GM19372 (cell line): ENCODE data around the gene PSMB10.

Experiments
- ATAC-seq: cut with Tn5 transposase; IDR thresholded peaks from one replicate; pipeline ENCODE4 v1.9.1; 2021; ENCODE audit warnings: mild to moderate bottlenecking, low read depth, moderate library complexity; ENCODE audit not compliant: unreplicated experiment

Gene PSMB10

DNA sequence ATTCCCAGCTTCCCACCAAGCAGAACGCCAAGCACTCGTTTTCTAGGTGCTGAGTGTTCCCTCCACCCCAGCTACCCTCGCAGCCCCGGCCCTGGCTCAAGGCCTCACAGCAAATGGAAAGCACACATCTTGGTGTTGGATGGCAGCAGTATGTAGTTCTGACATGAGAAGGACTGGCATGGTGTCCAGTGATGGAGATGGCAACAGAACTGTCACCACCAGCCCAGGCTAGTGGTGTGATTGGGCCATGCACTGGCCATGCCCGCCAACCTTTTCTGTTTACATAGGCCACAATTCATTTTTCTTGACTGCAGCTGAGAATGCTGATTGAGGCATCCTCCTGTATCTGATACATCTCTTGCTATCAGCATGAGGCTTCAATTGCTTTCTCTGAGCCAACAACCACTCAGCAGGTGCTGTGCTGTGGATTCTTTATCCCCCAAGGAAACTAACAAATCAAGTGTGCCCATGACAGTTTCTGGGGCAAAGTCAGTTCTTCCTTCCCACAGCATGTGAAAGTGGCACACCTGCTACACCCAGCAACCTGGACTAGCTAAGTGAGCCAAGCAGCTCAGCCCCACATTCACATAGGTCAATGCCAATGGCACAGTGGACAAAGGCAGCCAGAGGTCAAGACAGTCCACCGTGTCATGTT lies 28.0 kb upstream of the PSMB10 start:
- no peak for ATAC-seq

DNA sequence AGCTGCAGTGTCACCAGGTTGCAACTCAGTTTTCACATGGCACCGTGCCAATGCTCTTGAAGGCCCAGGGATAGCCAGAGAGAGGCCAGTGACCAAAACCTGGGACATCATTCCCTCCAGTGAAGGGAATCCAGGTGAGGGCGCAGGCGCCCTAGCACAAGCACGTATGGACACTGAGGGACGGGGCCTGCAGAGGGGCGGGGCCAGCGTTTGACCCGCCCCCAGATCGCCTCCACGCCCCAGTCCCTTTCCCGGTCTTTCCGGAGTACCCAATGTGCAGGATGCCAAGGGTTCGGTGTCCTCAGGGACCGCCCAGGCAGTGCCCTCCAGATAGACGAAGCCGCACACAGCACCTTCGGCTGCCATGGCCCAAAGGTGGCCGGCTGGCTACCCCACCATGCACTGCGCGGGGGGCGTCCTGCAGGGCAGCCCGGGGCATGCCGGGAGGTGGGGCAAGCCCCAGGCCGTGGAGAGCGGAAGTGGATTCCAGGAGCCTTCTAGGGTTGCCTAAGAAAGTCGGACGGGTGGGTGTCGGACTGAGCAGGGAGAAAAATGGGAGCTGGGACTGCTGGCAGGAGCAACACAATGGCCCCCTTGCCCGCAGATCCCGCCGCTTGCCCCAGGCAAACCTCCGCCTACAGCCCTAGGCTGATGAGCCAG lies 27.1 kb upstream of the PSMB10 start:
- ATAC-seq, result no peak

DNA sequence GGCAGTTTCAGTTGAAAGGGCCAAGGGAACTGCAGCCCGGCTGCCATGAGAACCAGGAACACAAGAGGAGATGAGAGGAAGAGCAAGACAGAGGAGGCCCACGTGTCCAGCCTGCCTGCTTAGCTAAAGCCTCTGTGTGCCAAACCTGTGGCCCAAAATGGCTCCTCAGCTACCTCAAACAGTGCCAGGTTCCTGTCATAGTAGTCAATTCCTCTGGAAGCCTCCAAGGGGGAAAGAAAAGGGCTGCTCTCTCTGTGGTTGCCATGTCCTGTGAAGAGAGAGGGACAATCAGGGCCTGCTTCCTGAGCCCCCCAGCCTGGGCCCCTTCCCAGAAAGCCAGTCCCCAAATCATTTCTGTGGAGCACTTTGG lies 26.6 kb upstream of the PSMB10 start:
- ATAC-seq, result no peak

DNA sequence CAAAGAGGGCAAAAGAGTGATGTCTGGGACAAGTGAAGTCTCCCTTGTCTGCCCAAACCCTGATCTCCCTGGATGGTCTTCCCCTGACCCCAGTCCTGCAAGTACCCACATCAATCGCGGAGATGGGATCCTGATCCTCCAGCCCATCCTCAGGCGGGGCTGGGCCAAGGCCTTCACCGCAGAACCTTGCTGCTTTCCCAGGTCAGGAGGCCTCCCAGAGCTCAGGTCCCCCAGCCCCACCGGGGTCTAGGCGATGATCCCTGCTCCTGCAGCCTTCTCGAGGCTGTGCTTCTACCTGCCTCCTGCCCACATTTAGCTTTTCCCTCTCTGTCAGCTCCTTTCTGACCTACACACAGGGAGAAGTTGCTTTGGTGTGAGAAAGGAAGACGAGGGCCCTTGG lies 25.5 kb upstream of the PSMB10 start:
- ATAC-seq, result no peak

DNA sequence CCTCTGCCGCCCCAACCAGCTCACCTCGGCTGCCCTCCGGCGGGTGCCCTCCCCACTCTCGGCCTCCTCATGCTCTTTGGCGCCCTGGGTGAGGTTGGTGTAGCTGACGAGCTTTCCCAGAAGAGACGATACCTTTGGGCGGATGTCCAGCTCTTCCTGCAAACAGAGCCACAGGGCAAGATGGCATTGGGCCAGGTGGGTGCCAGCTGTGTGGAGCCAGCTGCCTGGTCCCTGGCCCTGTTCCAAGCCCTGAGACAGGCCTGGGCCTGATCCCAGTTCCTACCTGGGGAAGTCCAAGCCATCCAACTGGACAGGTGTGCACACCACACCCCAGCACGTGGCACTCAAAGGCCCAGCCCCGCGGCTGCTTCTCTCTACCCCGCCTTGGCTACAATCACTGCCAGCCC lies 24.9 kb upstream of the PSMB10 start:
- ATAC-seq, result no peak

DNA sequence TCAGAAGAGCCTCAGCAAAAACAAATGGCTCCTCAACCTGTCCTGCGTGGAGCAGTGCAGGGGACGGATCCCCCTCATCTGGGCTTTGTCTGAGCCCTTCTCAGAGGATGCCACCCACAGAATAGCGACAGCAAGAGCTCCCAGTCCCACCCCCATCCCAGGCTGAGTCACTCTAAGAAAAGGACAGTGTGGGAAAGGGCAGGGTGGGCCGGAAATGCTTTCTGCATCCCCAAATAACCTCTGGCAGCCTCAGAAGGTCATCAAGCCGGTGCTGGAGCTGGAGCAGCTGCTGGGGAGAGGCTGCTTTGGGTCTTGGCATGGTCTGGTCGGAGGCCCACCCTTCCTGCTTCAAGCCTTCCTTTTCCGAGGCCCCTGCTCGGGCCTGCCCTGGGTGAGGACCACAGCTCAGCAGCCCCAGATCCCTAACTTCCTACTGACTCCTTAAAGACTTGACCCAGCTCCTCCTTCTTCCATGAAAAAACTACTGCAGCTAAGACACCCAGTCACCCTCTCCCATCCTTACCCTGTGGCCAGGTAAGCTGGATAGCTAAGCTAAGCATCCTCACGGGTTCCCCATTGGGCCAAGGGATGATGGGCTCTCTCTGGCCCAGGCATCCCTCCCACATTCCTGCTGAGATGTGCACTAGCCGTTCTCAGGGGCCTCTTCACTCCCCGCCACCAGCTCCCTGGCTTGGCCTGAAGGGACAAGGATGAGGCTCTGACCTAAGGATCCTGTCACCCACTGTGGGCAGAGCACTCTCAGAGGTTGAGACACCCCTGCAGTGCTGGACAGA lies 23.1 kb upstream of the PSMB10 start:
- ATAC-seq, result no peak

DNA sequence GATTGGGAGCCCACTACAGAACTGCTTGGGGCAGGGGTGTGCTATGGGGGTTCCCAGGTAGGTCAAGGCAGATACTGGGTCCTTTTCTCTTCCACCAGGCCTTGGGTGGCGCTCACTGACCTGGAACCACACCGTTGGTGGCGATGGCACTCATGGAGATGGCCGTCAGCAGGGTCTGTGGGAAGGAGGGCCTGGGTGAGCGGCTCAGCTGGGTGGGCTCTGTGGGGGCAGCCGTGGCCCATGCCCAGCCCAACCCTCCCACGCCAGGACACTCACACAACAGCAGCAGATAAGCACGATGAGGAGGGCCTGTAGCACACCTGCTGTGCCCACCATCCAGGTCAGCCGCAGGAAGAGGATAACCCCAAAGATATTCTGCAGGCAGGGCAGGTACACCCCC lies 21.0 kb upstream of the PSMB10 start:
- no peak for ATAC-seq

DNA sequence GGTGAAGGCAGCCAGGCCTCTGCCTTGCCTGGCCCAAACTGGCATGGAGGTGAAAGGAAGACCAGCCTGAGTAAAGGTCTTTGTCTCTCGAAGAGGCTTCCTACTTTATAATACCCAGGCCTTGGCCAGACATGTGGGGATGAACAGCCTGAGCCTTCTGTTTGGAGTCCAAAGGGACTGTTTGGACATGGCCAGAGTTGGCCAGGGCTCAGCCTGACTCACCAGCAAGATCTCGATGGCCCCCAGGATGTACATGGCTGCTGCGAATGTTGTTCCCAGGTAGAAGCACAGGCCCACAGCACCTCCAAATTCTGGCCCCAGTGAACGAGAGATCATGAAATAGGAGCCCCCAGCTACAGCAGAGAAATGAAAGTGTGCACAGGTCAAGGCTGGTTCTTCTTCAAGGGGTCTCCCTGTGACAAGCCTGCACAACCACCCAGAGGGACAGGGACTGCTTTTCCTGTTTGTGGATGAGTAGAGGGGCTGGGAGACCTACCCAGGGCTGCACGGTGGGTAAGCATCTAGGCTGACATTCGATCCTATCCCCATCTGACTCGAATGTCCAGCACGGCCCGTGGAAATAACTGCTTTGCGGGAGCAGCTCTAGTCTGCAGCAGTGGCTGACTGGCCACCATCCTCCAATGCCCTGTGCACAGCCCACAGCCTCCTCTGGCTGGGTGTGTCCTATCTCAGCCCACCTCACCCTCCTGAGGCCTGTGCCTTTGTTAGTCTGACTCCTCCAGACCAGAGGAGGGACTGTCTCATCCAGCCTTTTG lies 18.0 kb upstream of the PSMB10 start:
- ATAC-seq, result no peak

DNA sequence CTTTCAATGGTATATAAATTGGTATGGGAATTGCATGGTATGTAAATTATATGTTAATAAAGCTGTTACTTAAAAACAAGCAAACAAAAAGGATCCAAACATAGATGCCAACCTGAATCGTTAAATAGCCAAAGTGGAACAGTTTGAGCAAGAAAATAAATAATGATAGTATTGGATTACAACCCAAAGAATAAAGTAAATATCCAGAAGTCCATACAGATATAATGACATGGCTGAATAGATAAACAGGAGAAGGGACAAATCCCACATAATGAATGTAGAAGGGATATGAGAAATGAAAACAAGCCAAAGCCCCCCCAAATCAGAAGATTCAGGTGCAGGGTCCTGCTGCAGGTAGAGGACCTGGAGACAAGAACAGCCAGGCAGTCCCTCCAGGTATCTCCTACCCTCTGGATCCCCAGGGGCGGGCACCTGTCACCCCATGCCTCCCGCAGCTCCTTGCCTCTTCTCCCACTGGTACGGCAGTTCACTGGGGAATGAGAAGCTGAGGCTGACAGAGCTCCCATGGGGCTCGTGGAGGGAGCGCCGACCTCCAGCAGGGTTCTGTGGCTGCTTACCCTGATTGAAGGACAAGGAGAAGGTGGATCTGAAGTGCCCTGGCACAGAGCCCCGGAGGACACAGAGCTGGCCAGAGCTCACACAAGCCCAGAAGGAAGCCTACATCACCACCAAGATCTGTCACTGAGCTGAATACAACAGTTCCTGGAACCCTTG lies 17.2 kb upstream of the PSMB10 start:
- no peak for ATAC-seq

DNA sequence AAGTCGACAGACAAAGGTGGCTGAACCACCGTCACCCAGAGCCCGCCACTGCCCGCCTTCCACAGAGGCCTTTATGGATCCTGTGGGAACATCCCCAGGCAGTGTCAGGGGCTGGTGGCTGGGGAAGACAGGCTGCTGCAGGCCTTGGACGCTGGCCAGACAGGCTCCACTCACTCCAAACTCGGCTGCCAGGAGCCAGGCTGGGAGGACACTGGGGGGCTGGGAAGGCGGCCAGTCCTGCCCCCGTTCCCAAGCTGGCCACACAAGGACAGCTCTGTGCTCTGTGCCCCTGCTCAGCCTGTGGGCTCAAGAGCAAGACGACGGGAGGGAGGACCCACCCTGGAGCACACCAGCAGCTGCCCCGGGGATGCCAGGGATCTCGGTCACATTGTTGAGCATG lies 14.8 kb upstream of the PSMB10 start:
- no peak for ATAC-seq

DNA sequence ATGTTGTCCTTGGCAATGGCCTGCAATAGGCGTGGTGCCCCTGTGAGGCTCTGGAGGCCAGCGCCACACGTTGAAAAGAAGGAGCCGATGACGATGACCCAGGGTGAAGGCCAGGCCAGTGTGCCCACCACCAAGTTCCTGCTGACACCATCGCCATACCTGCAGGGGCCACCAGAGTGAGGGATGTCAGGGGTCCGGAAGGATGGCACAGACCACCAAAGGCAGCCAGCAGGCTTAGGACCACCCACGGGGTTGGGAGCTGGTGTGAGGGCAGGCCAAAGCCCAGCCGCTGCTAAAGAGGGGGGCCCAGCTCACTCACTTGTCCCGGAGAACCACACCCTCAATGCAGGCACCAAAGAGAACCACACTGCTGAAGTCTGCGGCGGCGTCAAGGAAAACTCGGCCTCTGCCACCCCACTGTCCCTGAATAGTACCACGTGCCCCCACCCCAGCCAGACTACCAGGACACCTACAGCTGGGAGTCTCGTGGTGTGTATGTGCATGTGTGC lies 13.7 kb upstream of the PSMB10 start:
- no peak for ATAC-seq

DNA sequence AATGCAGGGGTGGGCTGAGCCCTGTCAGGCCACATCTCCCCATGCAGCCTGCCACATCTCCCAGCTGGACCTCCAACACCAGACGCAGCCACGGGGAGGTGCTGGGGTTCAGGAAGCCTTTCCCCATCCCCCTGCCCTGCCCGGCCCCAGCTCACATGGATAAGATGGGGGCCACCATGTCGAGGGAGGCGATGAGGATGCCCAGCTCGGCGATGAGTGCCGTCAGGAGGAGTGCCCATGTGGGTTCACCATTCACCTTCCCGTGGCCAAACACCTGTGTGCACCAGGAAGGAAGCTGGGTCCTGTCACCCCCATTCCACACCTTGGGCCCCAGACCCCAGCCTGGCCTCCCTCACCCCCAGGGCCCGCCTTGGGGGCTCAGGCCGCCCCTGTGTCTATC lies 13.0 kb upstream of the PSMB10 start:
- no peak for ATAC-seq

DNA sequence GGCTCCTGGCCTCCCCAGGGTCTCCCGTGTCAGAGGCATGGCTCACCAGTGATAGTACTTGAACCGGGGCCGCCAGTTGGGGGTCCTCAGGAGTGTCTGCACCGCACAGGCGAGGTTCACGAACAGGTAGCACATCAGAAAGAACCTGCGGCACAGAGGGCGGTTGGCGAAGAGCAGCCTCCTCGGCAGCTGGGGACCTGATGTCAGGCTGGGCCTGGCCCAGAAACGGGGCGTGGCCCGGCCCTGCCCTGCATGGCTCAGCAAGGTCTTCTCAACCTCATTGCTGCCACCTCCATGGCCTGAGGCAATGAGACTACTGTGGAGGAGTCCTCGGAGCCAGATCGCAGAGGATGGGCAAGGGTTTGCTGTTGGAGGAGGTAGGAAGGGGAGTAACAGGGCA lies 11.4 kb upstream of the PSMB10 start:
- no peak for ATAC-seq

DNA sequence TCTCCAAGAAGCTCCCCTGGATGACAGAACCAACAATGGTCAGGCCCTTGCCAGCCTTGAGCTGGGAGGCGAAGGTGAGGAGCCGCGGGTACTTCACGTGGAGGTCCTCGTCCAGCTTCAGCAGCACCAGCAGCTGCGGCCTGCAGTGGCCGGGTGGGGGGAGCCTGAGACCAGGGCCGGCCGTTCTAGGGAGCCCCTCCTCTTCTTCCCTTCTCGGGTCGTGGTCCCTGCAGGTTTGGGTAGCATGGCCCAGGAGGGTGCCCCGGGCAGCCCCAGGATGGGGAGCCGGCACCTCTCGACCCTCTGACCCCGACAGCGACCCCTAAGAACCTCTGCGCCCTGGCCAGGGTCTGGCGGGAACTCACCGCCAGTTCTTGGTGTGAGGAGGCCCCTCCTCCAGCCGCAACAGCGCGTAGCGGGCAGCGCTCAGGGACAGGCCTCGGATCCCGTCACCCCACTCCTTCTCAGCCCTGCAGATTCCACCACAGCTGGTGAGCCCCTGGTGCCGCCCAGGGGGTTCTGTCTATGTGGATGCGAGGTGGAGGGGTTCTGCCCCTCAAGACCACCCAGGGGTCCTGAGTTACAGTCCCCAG lies 10.4 kb upstream of the PSMB10 start:
- no peak for ATAC-seq

DNA sequence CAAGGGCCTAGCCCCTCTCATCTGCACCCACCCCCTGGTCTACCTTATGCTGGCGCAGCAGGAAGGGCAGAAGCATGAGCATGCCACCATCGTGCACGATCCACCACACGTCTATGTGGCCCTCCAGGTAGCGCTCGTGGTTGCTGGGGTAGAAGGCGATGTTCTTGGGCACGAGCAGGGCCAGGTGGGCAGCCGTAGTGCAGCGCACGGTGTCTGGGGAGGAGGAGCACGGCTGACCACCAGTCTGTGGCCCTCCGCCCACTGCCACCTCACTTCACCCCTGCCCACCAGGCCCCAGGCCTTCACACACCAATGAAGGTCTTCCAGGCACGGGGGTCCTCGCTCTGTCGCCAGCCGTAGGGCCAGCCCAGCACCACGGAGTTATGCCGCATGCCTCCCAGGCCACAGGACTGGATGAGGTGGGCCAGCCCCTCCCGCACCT lies 9.5 kb upstream of the PSMB10 start:
- ATAC-seq, result no peak

DNA sequence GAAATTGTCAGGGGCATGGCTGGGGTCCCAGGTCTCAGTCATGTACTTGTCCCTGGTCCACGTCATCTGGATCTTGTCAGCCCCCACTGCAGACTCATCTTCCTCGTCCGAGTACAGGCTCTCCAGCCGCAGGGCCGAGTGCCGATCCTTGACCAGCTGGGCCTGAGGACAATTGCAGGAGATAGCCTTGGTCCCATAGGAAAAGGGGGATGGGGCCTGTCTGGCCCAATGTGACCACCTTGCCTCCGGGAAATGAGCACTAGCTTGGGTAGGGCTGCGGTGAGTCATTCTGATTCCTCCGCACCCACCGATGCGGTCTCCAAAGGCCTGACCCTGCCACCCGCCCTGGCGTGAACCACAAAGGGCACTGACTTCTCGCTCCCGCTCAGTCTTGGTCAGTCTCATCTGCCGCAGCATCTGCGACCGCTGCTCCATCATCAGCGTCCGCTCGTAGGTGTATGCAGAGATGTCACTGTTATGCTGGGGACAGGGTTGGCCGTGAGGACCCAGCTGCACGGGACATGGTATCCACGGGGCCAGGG lies 8.8 kb upstream of the PSMB10 start:
- ATAC-seq, result no peak

DNA sequence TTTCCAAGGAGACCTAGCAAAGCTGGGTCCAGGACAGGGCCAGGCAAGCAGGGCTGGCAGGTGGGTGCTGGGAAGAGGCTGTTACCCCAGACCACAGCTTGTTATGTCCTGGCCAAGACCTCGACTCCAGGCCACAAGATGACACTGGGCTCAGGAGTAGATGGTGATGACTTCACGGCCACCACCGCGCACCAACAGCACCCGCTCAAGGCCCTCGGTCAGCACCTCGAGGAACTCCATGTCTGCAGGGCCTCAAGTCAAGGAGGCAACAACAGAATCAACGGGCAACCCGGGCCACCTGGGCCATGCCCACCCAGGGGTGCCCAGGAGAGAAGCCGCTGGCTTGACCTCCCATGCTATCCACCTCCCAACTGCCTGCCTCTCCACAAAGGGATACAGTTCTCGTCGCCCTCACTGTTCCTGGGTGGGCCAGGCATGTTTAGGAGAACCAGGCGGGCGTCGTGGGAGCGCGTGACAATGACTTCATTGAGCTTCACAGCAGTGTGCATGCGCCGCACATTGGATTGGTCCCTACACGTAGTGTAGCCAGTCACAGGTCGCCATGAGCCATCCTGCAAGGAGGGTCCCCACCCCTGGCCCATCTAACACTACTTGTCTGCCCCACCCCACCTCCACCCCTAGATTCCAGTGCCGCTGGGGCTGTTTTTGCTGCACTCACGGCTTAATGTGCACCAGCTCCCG lies 8.2 kb upstream of the PSMB10 start:
- ATAC-seq, result no peak

DNA sequence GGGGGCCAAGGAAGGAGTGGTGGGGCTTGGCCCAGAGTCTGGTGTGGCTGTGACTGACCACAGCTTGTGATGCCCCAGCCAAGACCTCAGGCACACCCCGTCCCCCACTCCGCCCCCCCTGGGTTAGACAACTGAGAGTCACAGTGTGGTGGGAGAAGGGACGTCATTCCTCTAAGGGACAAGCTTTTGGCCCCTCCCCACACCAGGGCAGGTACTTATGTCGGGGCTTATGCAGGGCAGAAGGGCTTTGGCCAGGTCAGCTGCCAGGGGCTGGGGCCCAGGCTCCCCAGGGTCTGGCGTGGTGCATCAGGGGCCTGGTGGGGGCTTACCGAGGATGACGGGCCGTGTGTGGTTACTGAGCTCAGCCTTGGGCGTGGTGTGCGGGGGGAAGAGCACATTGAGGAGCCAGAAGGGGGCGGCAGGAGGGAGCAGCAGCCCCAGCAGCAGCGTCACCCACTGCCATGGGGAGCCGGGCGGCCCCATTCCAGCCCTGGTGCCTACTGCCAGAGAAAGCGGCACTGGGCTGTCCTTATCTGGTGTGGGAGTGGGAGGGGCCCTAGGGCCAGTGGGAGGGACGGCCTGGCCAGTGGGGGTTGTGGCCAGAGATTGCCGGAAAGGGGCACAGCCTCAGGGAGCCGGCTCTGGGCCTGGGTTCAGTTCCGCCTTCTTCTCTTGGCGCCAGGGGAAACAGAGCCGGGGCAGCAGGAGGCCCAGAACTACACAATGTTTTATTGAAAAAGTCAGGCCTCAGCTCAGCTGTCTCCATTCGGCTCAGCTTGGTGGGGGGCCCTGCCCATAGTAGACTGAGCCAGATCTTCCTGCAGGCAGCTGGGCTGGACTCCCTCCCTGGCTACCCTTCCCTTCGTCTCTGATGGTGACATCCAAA lies 7.2 kb upstream of the PSMB10 start, which contains the start of gene LCAT:
Gene LCAT, minus strand, starts transcription at position 502 of the 886 bp plus-strand sequence. Its CDS starts 19 bp downstream, at position 483.
- ATAC-seq, result no peak
